ENCODE data around the gene ZNF746.

GRCh38 chr7:149544028-149544427, 46.4 kb upstream of the ZNF746 start:
- TF ChIP-seq EZH2 (IDR thresholded peaks at IDR 0.05): no peak
- no peak for TF ChIP-seq POLR2AphosphoS5 (IDR thresholded peaks at IDR 0.05; ENCODE audit: borderline replicate concordance, low read depth, low read length)
